K562 (cell line): Measurements from ENCODE around the gene CFAP73. TPM values are rescaled to one million over a fixed set of nuclear protein-coding genes. Genes with fewer than 3 reads are reported as not detected.

Source experiments
- ATAC-seq: fragments of 200-7000 bp; cut with Tn5 transposase; 3 replicates; pipeline ENCODE4 v1.9.1; 2020; ENCODE audit warnings: moderate library complexity
- BruUV-seq: library from RNA; stranded (reverse); fragments of 400-500 nt; replicated peaks from 2 replicates; lab custom pipeline; 2021; lab: Mats Ljungman, UMichigan
- CTCF ChIA-PET: fragments of 300-600 bp; formaldehyde crosslinking; extraction: SDS; loops from one replicate; lab custom pipeline; 2021; ENCODE audit warnings: low intra/inter-chr PET ratio; lab: Yijun Ruan, JAX
- POLR2A ChIA-PET: fragments of 300-600, 350-650 bp; sonication (Branson Sonifier 250); formaldehyde crosslinking; extraction: SDS; loops from one replicate; lab custom pipeline; 2021; ENCODE audit warnings: antibody characterized with exemption, inconsistent platforms; lab: Yijun Ruan, JAX
- DNase-seq, 4 experiments: peaks; one replicate each; pipeline versions ENCODE4 v3.0.0 to v3.0.0-alpha.2; 2011 to 2018; ENCODE audit warnings: low spot score in 3 of 4, mixed read lengths in 3 of 4; ENCODE audit errors: extremely low read depth in 1 of 4
- FAIRE-seq: peaks from 2 replicates; lab custom pipeline; 2011; peaks lifted over from hg19 to GRCh38; lab: Jason Lieb, UNC
- H2AFZ ChIP-seq: 2 replicates; pipeline ENCODE4 v1.6.0; 2011; ENCODE audit warnings: low read depth, low read length, control low read depth, inconsistent platforms
- H3K27ac ChIP-seq: fragments of 200-600 bp; 3 replicates; pipeline ENCODE4 v1.8.0; 2011; ENCODE audit warnings: low read depth, mild to moderate bottlenecking, control low read depth, inconsistent platforms, low read length, moderate library complexity, mixed read lengths; ENCODE audit errors: extremely low read depth
- H3K27me3 ChIP-seq, 2 experiments: fragments of 300-600 bp in 1 of 2; 2 replicates in 1 of 2; 3 replicates in 1 of 2; pipeline versions ENCODE4 v1.6.0 to v1.8.0; 2011; ENCODE audit warnings: inconsistent platforms in 2 of 2, low read length in 2 of 2, mild to moderate bottlenecking in 1 of 2, mixed read lengths in 1 of 2, moderate library complexity in 1 of 2; ENCODE audit not compliant: control insufficient read depth in 2 of 2, insufficient read depth in 2 of 2
- H3K36me3 ChIP-seq: fragments of 300-600 bp; 3 replicates; pipeline ENCODE4 v1.8.0; 2011; ENCODE audit warnings: mild to moderate bottlenecking, low read length, inconsistent platforms; ENCODE audit not compliant: control insufficient read depth, insufficient read depth
- H3K4me1 ChIP-seq, 2 experiments: fragments of 200-600 bp in 1 of 2; replicated peaks in 1 of 2; 2 replicates in 1 of 2; 3 replicates in 1 of 2; pipeline versions ENCODE4 v1.5.1 to v1.8.0; 2011; ENCODE audit warnings: inconsistent platforms in 2 of 2, low read length in 2 of 2, mild to moderate bottlenecking in 1 of 2, mixed read lengths in 1 of 2, moderate library complexity in 1 of 2; ENCODE audit not compliant: control insufficient read depth in 2 of 2, insufficient read depth in 2 of 2
- H3K4me2 ChIP-seq: 2 replicates; pipeline ENCODE4 v1.6.1; 2011; ENCODE audit warnings: low read length, control low read depth, inconsistent platforms, mixed read lengths; ENCODE audit not compliant: insufficient read depth
- H3K4me3 ChIP-seq: fragments of 200-600 bp; sonication (generic), shearing (Covaris generic); 2 replicates; pipeline ENCODE4 v1.5.1; 2016; ENCODE audit warnings: control low read depth, inconsistent platforms
- H3K79me2 ChIP-seq: fragments of 200-600 bp; 3 replicates; pipeline ENCODE4 v1.8.0; 2011; ENCODE audit warnings: low read length, inconsistent platforms; ENCODE audit not compliant: control insufficient read depth, insufficient read depth
- H3K9ac ChIP-seq, 2 experiments: 2 replicates each; pipeline versions ENCODE4 v1.6.0 to v1.6.1; 2011; ENCODE audit warnings: low read depth in 2 of 2, low read length in 2 of 2, control low read depth in 1 of 2, inconsistent platforms in 1 of 2, mild to moderate bottlenecking in 1 of 2, mixed read lengths in 1 of 2; ENCODE audit not compliant: insufficient read depth in 1 of 2
- H3K9me1 ChIP-seq: one replicate; pipeline ENCODE4 v1.6.0; 2011; ENCODE audit warnings: inconsistent platforms, mild to moderate bottlenecking, low read length, moderate library complexity; ENCODE audit not compliant: control insufficient read depth, insufficient read depth
- H3K9me3 ChIP-seq: replicated peaks from 2 replicates; pipeline ENCODE4 v1.5.1; 2011; ENCODE audit warnings: low read depth, low read length, inconsistent platforms; ENCODE audit not compliant: control insufficient read depth, insufficient read depth
- H4K20me1 ChIP-seq: replicated peaks from 2 replicates; pipeline ENCODE4 v1.6.1; 2011; ENCODE audit warnings: low read length, inconsistent platforms, mixed read lengths; ENCODE audit not compliant: control insufficient read depth, insufficient read depth
- KAT7 ChIP-seq: sonication (generic); formaldehyde crosslinking; IDR thresholded peaks from 2 replicates; pipeline ENCODE4 v1.8.0; 2022; ENCODE audit warnings: missing genetic modification reagents, mild to moderate bottlenecking, borderline replicate concordance
- KDM1A ChIP-seq, 2 experiments: fragments of 450-650 bp; IDR thresholded peaks; 2 replicates each; pipeline ENCODE4 v1.6.1; 2016; ENCODE audit warnings: mild to moderate bottlenecking in 2 of 2
- NR2C2 ChIP-seq, 2 experiments: fragments of 200-800 bp in 1 of 2; sonication (Bioruptor generic) in 1 of 2; sonication (generic) in 1 of 2; formaldehyde crosslinking in 1 of 2; IDR thresholded peaks; 2 replicates each; pipeline versions ENCODE4 v1.6.1 to v1.8.0; 2016 to 2022; ENCODE audit warnings: mild to moderate bottlenecking in 1 of 2, missing compliant biosample characterization in 1 of 2, missing genetic modification characterization in 1 of 2, missing genetic modification reagents in 1 of 2
- POLR2AphosphoS2 ChIP-seq: IDR thresholded peaks from 2 replicates; pipeline ENCODE4 v1.6.1; 2012; ENCODE audit warnings: low read length, improper control_type of control experiment
- PTBP1 ChIP-seq: fragments of 200-400 bp; formaldehyde crosslinking; IDR thresholded peaks from 2 replicates; pipeline ENCODE4 v1.6.1; 2017; ENCODE audit warnings: low read depth, low read length
- U2AF2 ChIP-seq: fragments of 200-400 bp; formaldehyde crosslinking; optimal IDR thresholded peaks from 2 replicates; pipeline ENCODE3; 2017; ENCODE audit warnings: low read depth, mild to moderate bottlenecking, low read length
- XRCC5 ChIP-seq: fragments of 200-400 bp; formaldehyde crosslinking; IDR thresholded peaks from 2 replicates; pipeline ENCODE4 v1.6.1; 2017; ENCODE audit warnings: low read depth, mild to moderate bottlenecking, low read length
- ZNF561 ChIP-seq: fragments of 450-650 bp; formaldehyde crosslinking; conservative IDR thresholded peaks from 2 replicates; pipeline ENCODE4 v1.4.0; 2020; ENCODE audit warnings: mild to moderate bottlenecking, moderate library complexity
- ZNF77 ChIP-seq: fragments of 250-450 bp; sonication (Bioruptor Pico); IDR thresholded peaks from 2 replicates; pipeline ENCODE4 v1.5.0; 2020
- WGBS: fragments of 100-300 bp; shearing (Covaris generic); methylation state at CpG from one replicate; pipeline ENCODE4 v1.1.6; 2016; ENCODE audit warnings: low coverage, mixed read lengths; ENCODE audit not compliant: insufficient coverage; ENCODE audit errors: missing lambda C conversion rate; 5-methylcytosine and 5-hydroxymethylcytosine counted together
- in situ Hi-C: fragments of 300-500 bp; cut with MboI; formaldehyde crosslinking; loops from 4 replicates; pipeline ENCODE4 v1.15.0; 2018; ENCODE audit warnings: inconsistent platforms, mixed read lengths
- intact Hi-C: fragments of 100-400 bp; cut with micrococcal nuclease; formaldehyde crosslinking; loops from 2 replicates; pipeline ENCODE4 v1.14.2; 2022
- polyA plus RNA-seq, 8 experiments: library from polyadenylated mRNA; depleted of rRNA in 4 of 8; stranded (reverse) in 5 of 8; unstranded in 3 of 8; fragments of >200 nt; fragmentation: Nextera tagmentation in 2 of 8; fragmentation: Illumina TruSeq in 1 of 8; extraction: Ambion mirVana in 2 of 8; extraction: Trizol in 1 of 8; gene quantifications; 2 replicates each; pipeline versions ENCODE4 v1.2.1 to v1.2.3, GENCODE V29; 2011 to 2014; ENCODE audit warnings: inconsistent platforms in 1 of 8, missing spikeins in 1 of 8
- total RNA-seq, 7 experiments: library from RNA; depleted of rRNA in 6 of 7; stranded (reverse); fragments of >200 nt in 6 of 7; fragmentation: Illumina TruSeq in 2 of 7; extraction: Trizol in 2 of 7; gene quantifications; 2 replicates each; pipeline versions ENCODE4 v1.2.1 to v1.2.3, GENCODE V29; 2011 to 2021; ENCODE audit warnings: low replicate concordance in 1 of 7
- TF ChIP-seq, protein P1 (sequence below): fragments of 450-650 bp; IDR thresholded peaks from 2 replicates; pipeline ENCODE4 v1.6.1; 2016; ENCODE audit warnings: missing biosample characterization, missing genetic modification characterization
- TF ChIP-seq, protein P2 (sequence below): fragments of 450-650 bp; IDR thresholded peaks from 2 replicates; pipeline ENCODE4 v1.7.0; 2016; ENCODE audit warnings: borderline replicate concordance
- TF ChIP-seq, protein P3 (sequence below): fragments of 450-650 bp; formaldehyde crosslinking; IDR thresholded peaks from 2 replicates; pipeline ENCODE4 v1.4.0; 2020; ENCODE audit warnings: mild to moderate bottlenecking, mixed read lengths

The CFAP73 gene
- total and polyA plus RNA-seq, 9 of the 15 experiments (the other 6 are each of a cell fraction or from before 2014, with no cell fraction given) = not detected

DNA sequence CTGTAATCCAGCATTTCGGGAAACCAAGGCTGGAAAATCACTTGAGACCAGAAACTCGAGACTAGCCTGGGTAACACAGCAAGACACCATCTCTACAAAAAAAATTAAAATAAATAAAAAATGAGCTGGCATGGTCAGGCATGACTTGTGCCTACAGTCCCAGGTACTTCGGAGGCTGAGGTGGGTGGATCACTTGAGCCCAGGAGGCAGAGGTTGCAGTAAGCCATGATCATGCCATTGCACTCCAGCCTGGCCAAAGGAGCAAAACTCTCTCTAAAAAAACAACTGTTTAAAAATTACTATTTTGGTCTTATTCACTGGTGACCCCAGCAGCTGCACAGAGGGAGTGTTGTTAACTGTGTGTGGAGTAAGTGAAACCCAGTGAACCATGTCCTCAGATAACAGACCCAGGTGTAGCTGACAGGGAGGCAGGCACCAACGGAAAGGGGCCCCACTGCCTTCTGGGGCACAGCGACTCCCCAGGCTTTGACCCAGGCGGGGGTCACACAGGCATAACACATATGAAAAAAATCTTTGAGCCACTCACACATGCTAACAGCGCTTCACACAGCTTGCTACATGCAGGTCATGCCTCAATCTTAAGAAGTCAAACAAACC, 23.7 kb downstream of the CFAP73 start:
- no peak for DNase-seq
- no peaks in the 10 kb centered on the region; the same call in 2 of the 3 replicates for H3K79me2 ChIP-seq
- CTCF ChIA-PET = interaction anchor here (2.1 to 3.8 kb wide), 2 partner anchors 125 to 180 kb away, joined by 8 to 21 read pairs; no protein-coding TSS in a partner anchor
- H4K20me1 ChIP-seq = no peaks in the 10 kb centered on the region; the same call in 1 of the 2 replicates
- TF ChIP-seq XRCC5 (no peak), POLR2AphosphoS2 (no peak), KAT7 (CRISPR knock-in tag) (no peak), ZNF77 (no peak), KDM1A (IDR thresholded peaks at IDR 0.05) (no peak), NR2C2 (CRISPR knock-in tag; IDR thresholded peaks at IDR 0.05) (no peak), NR2C2 (tag; IDR thresholded peaks at IDR 0.05) (no peak), U2AF2 (no peak), ZNF561 (CRISPR knock-in tag) (no peak), PTBP1 (no peak)
- TF ChIP-seq, protein P1, sequence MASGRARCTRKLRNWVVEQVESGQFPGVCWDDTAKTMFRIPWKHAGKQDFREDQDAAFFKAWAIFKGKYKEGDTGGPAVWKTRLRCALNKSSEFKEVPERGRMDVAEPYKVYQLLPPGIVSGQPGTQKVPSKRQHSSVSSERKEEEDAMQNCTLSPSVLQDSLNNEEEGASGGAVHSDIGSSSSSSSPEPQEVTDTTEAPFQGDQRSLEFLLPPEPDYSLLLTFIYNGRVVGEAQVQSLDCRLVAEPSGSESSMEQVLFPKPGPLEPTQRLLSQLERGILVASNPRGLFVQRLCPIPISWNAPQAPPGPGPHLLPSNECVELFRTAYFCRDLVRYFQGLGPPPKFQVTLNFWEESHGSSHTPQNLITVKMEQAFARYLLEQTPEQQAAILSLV (tag) = no peak
- TF ChIP-seq, protein P2, sequence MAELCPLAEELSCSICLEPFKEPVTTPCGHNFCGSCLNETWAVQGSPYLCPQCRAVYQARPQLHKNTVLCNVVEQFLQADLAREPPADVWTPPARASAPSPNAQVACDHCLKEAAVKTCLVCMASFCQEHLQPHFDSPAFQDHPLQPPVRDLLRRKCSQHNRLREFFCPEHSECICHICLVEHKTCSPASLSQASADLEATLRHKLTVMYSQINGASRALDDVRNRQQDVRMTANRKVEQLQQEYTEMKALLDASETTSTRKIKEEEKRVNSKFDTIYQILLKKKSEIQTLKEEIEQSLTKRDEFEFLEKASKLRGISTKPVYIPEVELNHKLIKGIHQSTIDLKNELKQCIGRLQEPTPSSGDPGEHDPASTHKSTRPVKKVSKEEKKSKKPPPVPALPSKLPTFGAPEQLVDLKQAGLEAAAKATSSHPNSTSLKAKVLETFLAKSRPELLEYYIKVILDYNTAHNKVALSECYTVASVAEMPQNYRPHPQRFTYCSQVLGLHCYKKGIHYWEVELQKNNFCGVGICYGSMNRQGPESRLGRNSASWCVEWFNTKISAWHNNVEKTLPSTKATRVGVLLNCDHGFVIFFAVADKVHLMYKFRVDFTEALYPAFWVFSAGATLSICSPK = no peak
- TF ChIP-seq, protein P3, sequence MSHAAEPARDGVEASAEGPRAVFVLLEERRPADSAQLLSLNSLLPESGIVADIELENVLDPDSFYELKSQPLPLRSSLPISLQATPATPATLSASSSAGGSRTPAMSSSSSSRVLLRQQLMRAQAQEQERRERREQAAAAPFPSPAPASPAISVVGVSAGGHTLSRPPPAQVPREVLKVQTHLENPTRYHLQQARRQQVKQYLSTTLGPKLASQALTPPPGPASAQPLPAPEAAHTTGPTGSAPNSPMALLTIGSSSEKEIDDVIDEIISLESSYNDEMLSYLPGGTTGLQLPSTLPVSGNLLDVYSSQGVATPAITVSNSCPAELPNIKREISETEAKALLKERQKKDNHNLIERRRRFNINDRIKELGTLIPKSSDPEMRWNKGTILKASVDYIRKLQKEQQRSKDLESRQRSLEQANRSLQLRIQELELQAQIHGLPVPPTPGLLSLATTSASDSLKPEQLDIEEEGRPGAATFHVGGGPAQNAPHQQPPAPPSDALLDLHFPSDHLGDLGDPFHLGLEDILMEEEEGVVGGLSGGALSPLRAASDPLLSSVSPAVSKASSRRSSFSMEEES (CRISPR knock-in tag) = no peak
- TF ChIP-seq, all 486 proteins: peak for 0
- Histone ChIP-seq H3K9me3 (no peaks in the 10 kb centered on the region), H3K36me3 (peaks cover 90% of the 10 kb centered on the region), H3K4me2 (no peak overlapping the region), H3K27me3 (no peaks in the 10 kb centered on the region), H3K9ac (no peak overlapping the region), H2AFZ (no peak overlapping the region), H3K9me1 (peaks cover 2% of the 10 kb centered on the region), H3K4me3 (no peak overlapping the region), H3K4me1 (peaks cover 0 to 6% of the 10 kb centered on the region in 2 experiments; a peak in 2 of 5 replicates), H3K27ac (no peak overlapping the region)
- ATAC-seq (no peak), FAIRE-seq (no peak)
- POLR2A ChIA-PET = no interaction called here
- intact Hi-C loops (no loop called here), in situ Hi-C loops (loop anchor here (5.0 kb wide), 1 partner anchor 126 kb away; no protein-coding TSS in a partner anchor)
- WGBS = 97% methylated on average over 7 of the region's 7 CpGs
- no TSS peak for BruUV-seq
